HEK293 (cell line): ENCODE results near the gene CALR3.

Source experiments
- CTCF ChIP-seq: fragments of 450-650 bp; formaldehyde crosslinking; IDR thresholded peaks from 2 replicates; pipeline ENCODE4 v1.5.1; 2016; ENCODE audit warnings: missing biosample characterization, missing genetic modification characterization
- TCF7L2 ChIP-seq: IDR thresholded peaks from 2 replicates; pipeline ENCODE4 v1.6.1; 2011; ENCODE audit warnings: low read depth, mild to moderate bottlenecking, inconsistent platforms, low read length, moderate library complexity, borderline replicate concordance
- ZFP41 ChIP-seq: fragments of 450-650 bp; formaldehyde crosslinking; IDR thresholded peaks from 2 replicates; pipeline ENCODE4 v1.5.1; 2016; ENCODE audit warnings: missing biosample characterization, missing genetic modification characterization, borderline replicate concordance
- ZNF184 ChIP-seq: fragments of 450-650 bp; IDR thresholded peaks from 2 replicates; pipeline ENCODE4 v1.5.1; 2018; ENCODE audit warnings: missing biosample characterization, mild to moderate bottlenecking, missing genetic modification characterization
- ZNF266 ChIP-seq: fragments of 450-650 bp; formaldehyde crosslinking; IDR thresholded peaks from 2 replicates; pipeline ENCODE4 v1.5.1; 2016; ENCODE audit warnings: missing biosample characterization, missing genetic modification characterization, low read depth
- ZNF274 ChIP-seq, 2 experiments: fragments of 200-500 bp in 1 of 2; fragments of 450-650 bp in 1 of 2; sonication (Bioruptor generic) in 1 of 2; formaldehyde crosslinking in 1 of 2; IDR thresholded peaks; 2 replicates each; pipeline versions ENCODE4 v1.5.1 to v1.6.1; 2014 to 2016; ENCODE audit warnings: borderline replicate concordance in 1 of 2, inconsistent platforms in 1 of 2, low read length in 1 of 2, missing biosample characterization in 1 of 2, missing genetic modification characterization in 1 of 2
- ZNF292 ChIP-seq: fragments of 450-650 bp; formaldehyde crosslinking; IDR thresholded peaks from 2 replicates; pipeline ENCODE4 v1.5.1; 2016; ENCODE audit warnings: low read depth, missing biosample characterization, missing genetic modification characterization, borderline replicate concordance
- ZNF350 ChIP-seq: fragments of 450-650 bp; formaldehyde crosslinking; IDR thresholded peaks from 2 replicates; pipeline ENCODE4 v1.5.0; 2017; ENCODE audit warnings: missing biosample characterization, mild to moderate bottlenecking, missing genetic modification characterization
- ZNF366 ChIP-seq: fragments of 450-650 bp; formaldehyde crosslinking; conservative IDR thresholded peaks from 2 replicates; pipeline ENCODE4 v1.5.1; 2016; ENCODE audit warnings: missing biosample characterization, missing genetic modification characterization
- ZNF473 ChIP-seq: fragments of 450-650 bp; formaldehyde crosslinking; IDR thresholded peaks from 2 replicates; pipeline ENCODE4 v1.5.1; 2017; ENCODE audit warnings: missing biosample characterization, missing genetic modification characterization
- ZNF645 ChIP-seq: fragments of 450-650 bp; formaldehyde crosslinking; IDR thresholded peaks from 2 replicates; pipeline ENCODE4; 2016; ENCODE audit warnings: missing biosample characterization, missing genetic modification characterization
- ZNF792 ChIP-seq: fragments of 450-650 bp; formaldehyde crosslinking; IDR thresholded peaks from 2 replicates; pipeline ENCODE4 v1.5.1; 2016; ENCODE audit warnings: missing biosample characterization, missing genetic modification characterization
- ZNF830 ChIP-seq: fragments of 450-650 bp; IDR thresholded peaks from 2 replicates; pipeline ENCODE4 v1.5.0; 2018; ENCODE audit warnings: missing biosample characterization, missing genetic modification characterization, low read depth, mild to moderate bottlenecking, moderate library complexity

GRCh38 chr19:16457195-16457953, 38.6 kb downstream of the CALR3 start:
- TF ChIP-seq ZNF350 (no peak), TCF7L2 (no peak), ZNF292 (no peak), CTCF (tag by site-specific recombination) (no peak), ZNF645 (no peak), ZNF266 (tag by site-specific recombination) (no peak), ZNF830 (no peak), ZNF184 (no peak), ZNF366 (no peak), ZNF792 (no peak), ZNF274 (IDR thresholded peaks at IDR 0.05; ENCODE audit: low read length) (no peak), ZNF274 (tag by site-specific recombination; IDR thresholded peaks at IDR 0.05; ENCODE audit: borderline replicate concordance) (no peak), ZNF473 (tag by site-specific recombination) (no peak), ZFP41 (no peak)
